ENCODE data around the gene RPS6KB1.
"Not testable (repeated sequence)": the region's sequence is repeated elsewhere in the genome, so short reads cannot be mapped to it uniquely, and the experiment has no call there.

The RPS6KB1 gene

GRCh38 chr17:59872351-59872750, 20.6 kb upstream of the RPS6KB1 start:
- no peak for DNase-seq

GRCh38 chr17:59873414-59873813, 19.5 kb upstream of the RPS6KB1 start:
- not testable (repeated sequence) for DNase-seq

- DNase-seq: no peak
These were observed 18.5 kb upstream of the RPS6KB1 start for GRCh38 chr17:59874376-59874775.

- no peak for DNase-seq
These were observed 16.8 kb upstream of the RPS6KB1 start for GRCh38 chr17:59876107-59876506.

GRCh38 chr17:59877965-59878364, 15.0 kb upstream of the RPS6KB1 start:
- DNase-seq: no peak

GRCh38 chr17:59878624-59879023, 14.3 kb upstream of the RPS6KB1 start:
- no peak for DNase-seq

GRCh38 chr17:59884861-59885260, 8.1 kb upstream of the RPS6KB1 start:
- DNase-seq: no peak

GRCh38 chr17:59888145-59888750, 4.7 kb upstream of the RPS6KB1 start:
- no peak for DNase-seq

- no peak for DNase-seq
These were observed 2.2 kb upstream of the RPS6KB1 start for GRCh38 chr17:59890720-59891119.

GRCh38 chr17:59892251-59892923, 534 bp upstream of the RPS6KB1 start:
- DNase-seq: no peak

- peak in 1 of 2 experiments; percentile 19 for DNase-seq
These were observed 767 bp downstream of the RPS6KB1 start for GRCh38 chr17:59893676-59894100.

- no peak for DNase-seq
These were observed 4.2 kb downstream of the RPS6KB1 start for GRCh38 chr17:59897090-59897489.

GRCh38 chr17:59899099-59899498, 6.2 kb downstream of the RPS6KB1 start:
- DNase-seq: no peak

- no peak for DNase-seq
These were observed 8.7 kb downstream of the RPS6KB1 start for GRCh38 chr17:59901604-59902003.

- no peak for DNase-seq
These were observed 10.5 kb downstream of the RPS6KB1 start for GRCh38 chr17:59903455-59903854.

- DNase-seq: no peak
These were observed 14.5 kb downstream of the RPS6KB1 start for GRCh38 chr17:59907467-59907866.

GRCh38 chr17:59914274-59914854, 21.4 kb downstream of the RPS6KB1 start:
- peak; percentile 0 to 11 for DNase-seq

- DNase-seq: no peak
These were observed 23.5 kb downstream of the RPS6KB1 start for GRCh38 chr17:59916446-59916845.

GRCh38 chr17:59920637-59921036, 27.7 kb downstream of the RPS6KB1 start:
- DNase-seq: not testable (repeated sequence)

- DNase-seq: not testable (repeated sequence)
These were observed 37.2 kb downstream of the RPS6KB1 start for GRCh38 chr17:59930121-59930520.

- DNase-seq: not testable (repeated sequence)
These were observed 37.8 kb downstream of the RPS6KB1 start for GRCh38 chr17:59930768-59931167.

- not testable (repeated sequence) for DNase-seq
These were observed 40.4 kb downstream of the RPS6KB1 start for GRCh38 chr17:59933317-59933716.

GRCh38 chr17:59940697-59941096, 47.8 kb downstream of the RPS6KB1 start:
- not testable (repeated sequence) for DNase-seq

GRCh38 chr17:59941131-59941530, 48.2 kb downstream of the RPS6KB1 start:
- no peak for DNase-seq

All from SHP77 (cell line).